ENCODE data around the gene PTPRN2.

GRCh38 chr7:157612664-157613561, 974.7 kb downstream of the PTPRN2 start:
- no peak for TF ChIP-seq EZH2 (IDR thresholded peaks at IDR 0.05; ENCODE audit: borderline replicate concordance, low read depth, low read length, severe bottlenecking)
- TF ChIP-seq GATA2 (IDR thresholded peaks at IDR 0.05; ENCODE audit: insufficient read depth, insufficient read length, low read depth, low read length): no peak

All from endothelial cell of umbilical vein (primary cell).